ENCODE results near the gene AMT. TPM values are rescaled to one million over a fixed set of nuclear protein-coding genes. Genes with fewer than 3 reads are reported as not detected.
"Not testable (repeated sequence)": the region's sequence is repeated elsewhere in the genome, so short reads cannot be mapped to it uniquely, and the experiment has no call there.

AMT gene
- total RNA-seq, 1 donor from 2014 or later: 4.8 TPM

DNA sequence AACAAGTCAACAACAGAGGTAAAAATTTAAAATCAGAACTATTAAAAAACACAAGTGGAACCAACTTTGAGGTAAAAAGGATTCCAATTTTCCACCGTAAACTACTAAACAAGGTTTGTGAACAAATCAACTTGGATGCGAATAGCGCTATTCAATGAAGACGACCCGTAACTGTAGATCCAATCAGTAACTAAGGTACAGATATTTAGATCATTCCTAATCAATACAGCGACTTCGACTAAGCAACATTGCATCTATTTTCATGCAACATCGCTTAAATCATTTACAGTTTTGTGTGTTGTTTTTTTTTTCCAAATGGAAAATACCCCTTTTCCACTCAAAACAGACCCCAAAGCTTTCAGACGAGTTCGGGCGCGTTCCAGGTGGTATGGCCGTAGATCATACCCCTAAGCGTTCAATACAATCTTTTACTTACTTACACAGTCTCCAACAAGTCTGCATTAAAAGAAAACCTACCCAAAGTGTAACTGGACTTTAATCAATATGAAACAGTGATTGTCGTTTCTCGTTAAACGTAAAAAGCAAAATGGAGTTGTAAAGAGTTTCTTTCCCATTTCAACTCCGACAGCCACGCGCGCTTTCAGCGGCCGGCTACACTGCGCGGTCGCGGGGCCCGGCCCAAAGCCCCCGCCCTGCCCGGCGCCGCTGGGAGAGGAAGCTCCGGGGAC, 11.3 kb downstream of the AMT start:
- Mint-ChIP-seq H3K4me1 (ENCODE audit: low read depth) (peaks cover 63% of the 10 kb centered on the region), H3K27ac (ENCODE audit: unreplicated experiment) (peak overlapping the region; percentile 91), H3K36me3 (ENCODE audit: low read depth) (peaks cover 9% of the 10 kb centered on the region), H3K27me3 (ENCODE audit: low read depth) (no peaks in the 10 kb centered on the region), H3K4me3 (ENCODE audit: unreplicated experiment) (peak overlapping the region; percentile 79), H3K9me3 (ENCODE audit: low read depth) (no peaks in the 10 kb centered on the region)
- peak; percentile 2 for DNase-seq (ENCODE audit: low spot score)
- TF ChIP-seq, protein P1, sequence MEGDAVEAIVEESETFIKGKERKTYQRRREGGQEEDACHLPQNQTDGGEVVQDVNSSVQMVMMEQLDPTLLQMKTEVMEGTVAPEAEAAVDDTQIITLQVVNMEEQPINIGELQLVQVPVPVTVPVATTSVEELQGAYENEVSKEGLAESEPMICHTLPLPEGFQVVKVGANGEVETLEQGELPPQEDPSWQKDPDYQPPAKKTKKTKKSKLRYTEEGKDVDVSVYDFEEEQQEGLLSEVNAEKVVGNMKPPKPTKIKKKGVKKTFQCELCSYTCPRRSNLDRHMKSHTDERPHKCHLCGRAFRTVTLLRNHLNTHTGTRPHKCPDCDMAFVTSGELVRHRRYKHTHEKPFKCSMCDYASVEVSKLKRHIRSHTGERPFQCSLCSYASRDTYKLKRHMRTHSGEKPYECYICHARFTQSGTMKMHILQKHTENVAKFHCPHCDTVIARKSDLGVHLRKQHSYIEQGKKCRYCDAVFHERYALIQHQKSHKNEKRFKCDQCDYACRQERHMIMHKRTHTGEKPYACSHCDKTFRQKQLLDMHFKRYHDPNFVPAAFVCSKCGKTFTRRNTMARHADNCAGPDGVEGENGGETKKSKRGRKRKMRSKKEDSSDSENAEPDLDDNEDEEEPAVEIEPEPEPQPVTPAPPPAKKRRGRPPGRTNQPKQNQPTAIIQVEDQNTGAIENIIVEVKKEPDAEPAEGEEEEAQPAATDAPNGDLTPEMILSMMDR (IDR thresholded peaks at IDR 0.05): no peak

DNA sequence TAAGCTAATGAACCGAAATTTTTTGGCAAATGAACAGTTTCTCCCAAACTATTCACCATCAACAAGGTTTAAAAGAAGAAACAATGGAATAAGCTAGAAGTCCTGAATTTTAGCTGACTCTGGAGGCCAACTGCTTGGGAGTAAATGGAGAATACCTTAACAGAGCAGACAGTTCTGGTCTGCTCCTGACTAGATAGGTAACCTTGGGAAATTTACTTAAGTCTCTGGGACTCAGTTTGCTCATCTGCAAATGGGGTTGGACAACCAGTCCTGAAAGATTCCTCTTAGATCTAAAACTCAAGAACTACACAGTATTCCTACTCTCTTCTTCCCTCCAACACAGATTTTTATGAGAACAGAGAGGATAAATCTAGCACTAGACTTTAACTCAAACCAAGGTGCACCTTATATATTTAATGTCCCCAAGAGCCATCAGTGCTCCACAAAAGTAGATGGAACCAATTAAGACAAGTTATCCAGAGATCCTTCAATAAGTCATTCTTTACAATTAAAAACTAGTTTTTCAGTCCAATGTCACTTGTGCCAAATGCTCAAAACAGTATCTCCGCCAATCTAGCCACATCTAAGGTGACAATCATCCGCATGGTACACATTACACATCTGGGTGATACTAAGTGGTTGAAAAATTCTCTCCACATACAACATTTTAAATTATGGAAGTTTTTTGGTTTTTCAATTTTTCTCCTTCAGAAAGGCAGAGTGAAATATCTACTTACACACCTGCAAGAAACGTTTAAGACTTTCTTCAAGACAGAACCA, 12.0 kb downstream of the AMT start:
- H3K9me3 Mint-ChIP-seq (ENCODE audit: low read depth): no peaks in the 10 kb centered on the region
- peaks cover 67% of the 10 kb centered on the region for H3K4me1 Mint-ChIP-seq (ENCODE audit: low read depth)
- H3K36me3 Mint-ChIP-seq (ENCODE audit: low read depth): peaks cover 7% of the 10 kb centered on the region
- no peaks in the 10 kb centered on the region for H3K27me3 Mint-ChIP-seq (ENCODE audit: low read depth)
- TF ChIP-seq, protein P1 (IDR thresholded peaks at IDR 0.05): no peak
- peak overlapping the region; percentile 79 for H3K4me3 Mint-ChIP-seq (ENCODE audit: unreplicated experiment)
- no peak for DNase-seq (ENCODE audit: low spot score)
- peak overlapping the region; percentile 91 for H3K27ac Mint-ChIP-seq (ENCODE audit: unreplicated experiment)

DNA sequence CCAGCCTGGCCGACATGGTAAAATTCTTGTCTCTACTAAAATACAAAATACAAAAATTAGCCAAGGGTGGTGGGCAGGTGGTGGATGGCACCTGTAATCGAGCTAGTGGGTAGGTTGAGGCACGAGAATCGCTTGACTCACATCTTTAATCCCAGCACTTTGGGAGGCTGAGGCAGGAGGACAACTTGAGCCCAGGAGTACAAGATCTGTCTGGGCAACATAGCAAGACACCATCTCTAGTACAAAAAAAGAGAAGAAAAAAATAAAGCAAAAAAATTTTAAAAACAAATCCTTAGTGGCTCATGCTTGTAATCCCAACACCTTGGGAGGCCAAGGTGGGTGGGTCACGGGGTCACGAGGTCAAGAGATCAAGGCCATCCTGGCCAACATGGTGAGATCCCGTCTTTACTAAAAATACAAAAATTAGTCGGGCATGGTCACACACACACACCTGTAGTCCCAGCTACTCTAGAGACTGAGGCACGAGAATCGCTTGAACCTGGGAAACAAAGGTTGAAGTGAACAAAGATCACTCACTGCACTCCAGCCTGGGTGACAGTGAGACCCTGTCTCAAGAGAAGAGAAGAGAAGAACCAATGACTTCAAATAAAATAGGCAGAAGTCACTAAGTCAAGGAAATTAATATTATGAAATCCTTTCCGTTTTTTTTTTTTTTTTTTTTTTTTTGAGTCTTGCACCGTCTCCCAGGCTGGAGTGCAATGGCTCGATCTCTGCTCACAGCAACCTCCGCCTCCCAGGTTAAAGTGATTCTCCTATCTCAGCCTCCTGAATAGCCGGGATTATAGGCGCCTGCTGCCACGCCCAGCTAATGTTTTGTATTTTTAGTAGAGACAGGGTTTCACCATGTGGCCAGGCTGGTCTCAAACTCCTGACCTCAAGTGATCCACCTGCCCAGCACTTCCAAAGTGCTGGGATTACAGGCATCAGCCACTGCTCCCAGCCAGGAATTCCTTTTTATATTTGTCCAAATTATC, 15.4 kb downstream of the AMT start:
- Mint-ChIP-seq H3K4me1 (ENCODE audit: low read depth) (peaks cover 63% of the 10 kb centered on the region), H3K4me3 (ENCODE audit: unreplicated experiment) (peak overlapping the region; percentile 32), H3K9me3 (ENCODE audit: low read depth) (no peaks in the 10 kb centered on the region), H3K27me3 (ENCODE audit: low read depth) (no peaks in the 10 kb centered on the region), H3K36me3 (ENCODE audit: low read depth) (peaks cover 2% of the 10 kb centered on the region), H3K27ac (ENCODE audit: unreplicated experiment) (peak overlapping the region; percentile 89)
- DNase-seq (ENCODE audit: low spot score): peak; percentile 27
- TF ChIP-seq, protein P1 (IDR thresholded peaks at IDR 0.05): no peak

DNA sequence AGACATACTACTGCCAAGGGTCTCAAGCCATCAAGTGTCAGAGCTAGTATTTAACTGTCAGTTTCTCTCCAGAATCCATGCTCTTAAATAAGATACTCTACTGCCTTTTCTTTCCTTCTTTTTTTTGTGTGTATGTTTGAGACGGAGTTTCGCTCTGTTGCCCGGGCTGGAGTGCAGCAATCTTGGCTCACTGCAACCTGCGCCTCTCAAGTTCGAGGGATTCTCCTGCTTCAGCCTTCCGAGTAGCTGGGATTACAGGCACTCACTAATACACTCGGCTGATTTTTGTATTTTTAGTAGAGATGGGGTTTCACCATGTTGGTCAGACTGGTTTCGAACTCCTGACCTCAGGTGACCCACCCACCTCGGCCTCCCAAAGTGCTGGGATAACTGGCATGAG, 16.7 kb downstream of the AMT start:
- not testable (repeated sequence) for H3K36me3 Mint-ChIP-seq (ENCODE audit: low read depth); H3K9me3 Mint-ChIP-seq (ENCODE audit: low read depth); H3K27me3 Mint-ChIP-seq (ENCODE audit: low read depth)
- H3K4me1 Mint-ChIP-seq (ENCODE audit: low read depth): peaks cover 72% of the 10 kb centered on the region
- H3K27ac Mint-ChIP-seq (ENCODE audit: unreplicated experiment): peak overlapping the region; percentile 89
- peak; percentile 28 for DNase-seq (ENCODE audit: low spot score)
- peak overlapping the region; percentile 7 for H3K4me3 Mint-ChIP-seq (ENCODE audit: unreplicated experiment)

DNA sequence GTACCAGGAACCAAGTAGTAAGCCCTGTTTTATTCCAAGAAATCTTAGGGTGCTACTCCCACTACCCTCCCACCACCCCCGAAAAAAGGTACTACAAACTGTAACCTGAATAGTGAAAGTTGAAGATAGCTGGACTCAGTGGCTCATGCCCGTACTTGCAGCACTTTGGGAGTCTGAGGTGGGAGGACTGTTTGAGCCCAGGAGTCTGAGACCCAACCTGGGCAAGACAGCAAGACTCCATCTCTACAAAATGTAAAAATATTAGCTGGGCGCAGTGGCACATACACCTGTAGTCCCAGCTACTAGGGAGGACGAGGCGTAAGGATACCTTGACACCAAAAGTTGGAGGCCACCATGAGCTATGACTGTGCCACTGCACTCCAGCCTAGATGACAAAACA, 18.4 kb downstream of the AMT start:
- Mint-ChIP-seq H3K27me3 (ENCODE audit: low read depth) (no peaks in the 10 kb centered on the region), H3K9me3 (ENCODE audit: low read depth) (no peaks in the 10 kb centered on the region), H3K4me3 (ENCODE audit: unreplicated experiment) (no peak overlapping the region), H3K4me1 (ENCODE audit: low read depth) (peaks cover 69% of the 10 kb centered on the region), H3K27ac (ENCODE audit: unreplicated experiment) (peak overlapping the region; percentile 57), H3K36me3 (ENCODE audit: low read depth) (peaks cover 4% of the 10 kb centered on the region)
- TF ChIP-seq, protein P1 (IDR thresholded peaks at IDR 0.05): no peak
- peak; percentile 3 for DNase-seq (ENCODE audit: low spot score)
